H54 (cell line): ENCODE data around the gene NRAP.

ENCODE experiments used
- DNase-seq: peaks from one replicate; pipeline ENCODE4 v3.0.0; 2011; ENCODE audit warnings: low spot score, mixed read lengths; ENCODE audit not compliant: insufficient read length
- FAIRE-seq: peaks from 3 replicates; lab custom pipeline; 2011; peaks lifted over from hg19 to GRCh38; lab: Jason Lieb, UNC
- POLR2A ChIP-seq: IDR thresholded peaks from 2 replicates; pipeline ENCODE4 v1.6.1; 2011; ENCODE audit warnings: low read depth, mild to moderate bottlenecking, low read length

Gene NRAP

DNA sequence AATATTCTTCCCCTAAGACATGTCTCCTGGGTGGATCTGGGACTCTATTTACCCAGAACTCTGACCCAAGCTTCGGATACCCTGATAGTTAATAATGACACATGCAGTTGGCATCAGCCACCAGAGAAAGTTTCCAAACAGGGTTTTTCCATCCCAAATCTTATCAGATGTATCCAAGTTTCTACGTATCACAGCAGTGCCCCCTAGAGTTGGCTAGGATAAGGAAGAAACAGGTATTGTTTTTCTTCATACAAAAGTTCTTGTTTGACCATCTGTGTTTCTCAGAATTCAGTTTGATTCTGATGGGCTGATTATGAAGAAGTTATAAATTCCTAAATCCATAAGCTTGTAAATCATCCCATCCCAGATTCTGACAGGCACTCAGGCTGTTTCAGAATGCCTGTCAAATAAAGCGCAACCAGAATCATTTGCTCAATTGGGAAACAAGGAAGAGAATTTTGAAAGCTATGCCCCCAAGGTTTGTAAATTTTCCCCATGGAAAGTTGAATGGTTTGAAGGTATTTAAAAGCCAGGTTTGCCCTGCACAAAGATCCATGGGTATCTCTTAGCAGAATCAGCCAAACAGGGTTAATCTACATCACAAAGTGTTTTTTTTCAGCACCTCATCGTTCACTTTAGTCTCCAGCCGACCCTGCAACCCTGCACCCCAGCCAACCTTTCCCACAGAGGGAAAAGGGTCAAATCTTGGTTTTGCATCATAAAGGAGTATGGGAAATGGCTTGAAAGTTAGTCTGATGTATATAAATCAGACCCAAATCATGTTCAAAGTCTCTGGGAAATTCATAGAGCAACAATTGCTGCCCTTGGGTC lies 47.4 kb downstream of the NRAP start:
- TF ChIP-seq POLR2A: no peak
- DNase-seq (no peak), FAIRE-seq (no peak)

DNA sequence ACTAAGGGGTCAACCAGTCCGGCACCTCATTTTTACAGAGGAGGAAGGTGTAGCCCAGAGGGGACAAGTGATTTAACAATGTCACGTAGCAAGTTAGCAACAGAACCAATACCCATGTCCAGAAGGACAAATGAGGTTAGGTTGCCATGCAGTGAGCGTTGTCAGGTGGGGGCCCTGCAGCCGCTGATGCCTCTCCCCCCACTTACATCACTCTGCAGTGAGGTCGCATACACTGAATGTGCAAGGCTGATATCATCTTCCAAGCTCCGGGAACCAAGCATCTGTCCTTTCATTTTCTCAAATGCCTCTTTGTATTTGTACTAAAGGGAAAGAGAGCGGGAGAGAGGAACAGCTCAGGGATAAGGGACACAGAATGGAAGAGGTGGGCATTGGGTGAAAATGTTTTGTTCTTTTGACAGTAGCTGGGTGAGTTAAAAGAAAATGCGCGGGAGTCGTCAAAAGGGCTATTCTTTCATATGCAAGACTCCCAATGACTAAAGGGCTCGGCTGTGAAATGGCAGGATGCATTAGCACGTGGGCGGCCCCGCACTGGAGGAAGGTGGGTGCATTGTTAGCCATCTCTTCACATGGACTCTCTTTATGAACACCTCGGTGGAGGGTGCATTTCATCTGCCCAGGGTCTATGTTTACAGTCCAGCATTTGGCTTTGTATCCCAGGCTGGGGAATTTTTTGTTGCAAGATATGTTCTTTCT lies 49.7 kb downstream of the NRAP start:
- TF ChIP-seq POLR2A: no peak
- DNase-seq: no peak
- FAIRE-seq: no peak

DNA sequence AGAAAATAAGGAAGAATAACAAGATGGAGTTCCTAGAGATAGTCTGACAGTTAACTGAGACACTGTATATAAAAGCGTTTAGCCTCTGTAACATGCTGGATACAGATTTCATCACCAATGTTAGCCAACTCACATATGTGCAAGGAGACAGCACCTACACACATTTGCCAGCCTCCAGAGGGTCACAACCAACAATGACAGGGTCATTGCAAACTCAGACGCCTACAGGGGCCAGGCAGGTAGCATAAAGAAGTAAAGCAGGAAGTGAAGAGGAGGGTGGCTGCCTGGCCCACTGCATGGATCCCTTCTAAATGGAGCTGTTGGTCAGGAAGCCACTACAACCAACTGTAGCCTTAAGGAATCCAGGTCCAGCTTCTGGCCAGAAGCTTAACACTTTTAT lies 50.4 kb downstream of the NRAP start:
- FAIRE-seq (no peak), DNase-seq (no peak)
- no peak for TF ChIP-seq POLR2A

DNA sequence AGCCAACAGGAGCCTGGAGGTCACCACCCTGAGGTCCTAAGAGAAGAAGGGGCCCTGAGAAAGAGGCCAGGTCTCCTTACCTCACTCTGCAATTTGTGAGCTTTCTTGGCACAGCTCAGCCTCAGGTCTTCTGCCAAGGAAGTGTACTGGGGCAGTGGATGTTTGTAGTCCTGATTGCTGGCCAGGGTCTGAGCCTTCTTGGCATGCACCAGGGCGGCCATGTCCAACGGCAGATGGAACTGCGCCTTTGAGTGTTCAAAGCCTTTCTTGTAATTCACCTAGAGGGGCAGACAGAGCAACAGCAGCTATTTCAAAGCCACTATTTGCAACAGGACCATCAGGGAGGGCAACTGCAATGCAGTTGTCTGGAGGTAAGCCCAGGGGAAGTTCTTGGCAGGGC lies 51.7 kb downstream of the NRAP start:
- DNase-seq (no peak), FAIRE-seq (no peak)
- TF ChIP-seq POLR2A: no peak

DNA sequence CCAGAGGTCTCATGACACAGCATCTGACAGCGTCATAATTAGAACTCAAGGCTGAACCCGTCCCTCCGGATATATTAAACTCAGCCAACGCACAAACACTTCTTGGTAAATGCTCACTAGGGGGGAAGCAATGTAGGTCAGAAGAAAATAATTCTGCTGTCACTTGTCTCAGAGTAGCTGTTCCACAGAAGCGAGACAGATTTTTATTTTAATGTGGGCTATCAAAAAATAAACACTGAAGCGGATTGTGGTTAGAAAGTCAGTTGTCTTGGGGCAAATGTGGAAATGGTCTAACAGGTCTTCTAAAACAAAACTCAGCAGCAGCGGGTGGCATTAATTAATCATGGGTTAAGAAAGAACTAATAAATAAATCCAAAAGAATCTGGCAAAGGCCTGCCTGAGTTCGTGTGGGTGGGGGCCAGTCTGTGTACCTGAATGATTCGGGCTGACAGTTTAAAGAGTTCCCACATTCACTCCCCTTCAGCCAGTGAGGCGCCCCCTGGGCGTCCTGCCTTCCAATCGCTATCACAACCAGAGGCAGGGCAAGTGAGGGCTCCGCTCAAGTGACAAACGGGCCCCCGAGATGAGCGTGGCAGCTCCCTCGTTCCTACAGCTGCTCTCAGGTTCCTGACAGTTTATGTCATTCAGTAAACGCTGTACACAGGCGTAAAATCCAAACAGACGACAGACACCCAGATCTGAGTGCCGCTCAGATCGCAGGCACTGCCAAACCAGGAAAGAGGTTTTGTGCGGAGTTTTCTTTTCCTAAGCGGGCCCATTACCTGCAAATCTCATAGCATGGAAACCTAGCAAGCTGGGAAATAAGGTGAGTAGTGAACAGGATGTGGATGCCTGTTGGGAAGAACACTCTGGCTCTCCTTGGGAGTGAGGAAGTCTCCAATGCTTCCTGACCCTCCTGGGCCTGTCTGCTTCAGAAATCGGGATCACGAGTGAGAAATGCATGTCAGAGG lies 52.9 kb downstream of the NRAP start:
- no peak for TF ChIP-seq POLR2A
- no peak for DNase-seq
- FAIRE-seq: no peak

DNA sequence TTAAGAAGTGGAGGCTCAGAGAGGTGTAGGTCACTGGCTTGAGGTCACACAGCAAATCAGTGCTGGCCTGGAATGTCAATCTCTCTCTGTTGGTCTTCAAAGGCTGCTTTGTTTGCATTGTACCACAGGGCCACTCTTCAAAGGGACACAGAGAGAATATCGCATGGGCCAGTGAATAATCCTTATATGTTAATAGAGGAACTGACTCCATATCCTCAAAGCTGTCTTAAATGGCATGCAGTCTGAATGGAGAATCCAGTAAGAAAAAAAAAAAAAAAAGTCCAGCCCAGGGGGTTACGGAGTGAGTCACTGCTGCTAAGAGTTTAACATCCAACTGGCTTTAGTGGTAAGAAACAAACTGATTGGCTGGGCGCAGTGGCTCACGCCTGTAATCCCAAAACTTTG lies 54.1 kb downstream of the NRAP start:
- peak; percentile 26 for DNase-seq
- FAIRE-seq: no peak
- TF ChIP-seq POLR2A: no peak

DNA sequence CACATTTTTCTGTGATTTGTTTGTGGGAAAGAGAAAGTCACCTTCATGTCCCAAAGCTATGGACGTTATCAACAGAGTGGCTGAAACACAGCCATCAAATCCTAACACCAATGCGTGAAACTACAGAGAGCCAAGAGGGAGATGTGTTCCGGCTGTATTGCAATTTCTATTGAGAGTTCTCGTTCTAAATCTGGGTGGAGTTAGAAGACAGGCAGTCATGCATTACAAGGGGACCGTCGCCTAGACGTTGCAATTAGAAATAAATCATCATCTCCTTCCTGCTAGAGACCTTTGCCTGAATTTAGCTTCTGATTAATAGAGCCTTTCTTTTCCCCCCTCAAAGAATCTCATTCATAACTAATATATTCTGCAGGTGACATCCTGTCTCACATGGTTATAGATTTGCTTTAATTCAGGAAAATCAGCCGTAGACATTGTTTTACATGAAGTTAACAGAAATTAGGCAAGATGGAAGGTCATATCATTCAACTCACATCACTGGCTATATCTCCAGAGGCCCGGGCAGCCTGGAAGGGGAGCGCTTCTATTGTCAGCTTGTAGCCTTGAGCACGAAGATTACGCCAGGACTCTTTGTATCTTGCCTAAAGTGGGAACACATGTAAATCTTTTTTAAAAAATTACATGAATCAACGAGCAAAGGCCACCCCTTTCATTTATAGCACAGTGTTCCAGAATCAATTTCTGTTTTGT lies 58.4 kb downstream of the NRAP start:
- DNase-seq: no peak
- FAIRE-seq: no peak
- no peak for TF ChIP-seq POLR2A

DNA sequence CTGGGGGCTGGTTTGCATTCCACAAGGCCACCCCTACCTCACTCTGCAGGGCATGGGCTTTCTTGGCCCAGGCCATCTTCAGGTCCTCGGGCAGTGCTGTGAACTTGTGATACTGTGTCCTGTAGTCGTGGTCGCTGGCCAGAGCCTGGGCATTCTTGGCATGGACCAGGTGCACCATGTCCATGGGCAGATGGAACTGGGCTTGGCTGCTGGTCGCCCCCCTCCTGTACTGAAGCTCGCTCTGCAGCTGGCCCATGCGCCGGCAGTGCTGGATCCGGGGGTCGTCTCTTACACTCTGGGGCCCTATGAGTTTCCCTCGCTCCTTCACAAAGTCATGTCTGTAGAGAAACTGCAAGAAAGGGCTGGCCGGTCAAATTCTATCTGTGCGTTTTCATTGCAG lies 59.3 kb downstream of the NRAP start:
- TF ChIP-seq POLR2A: no peak
- no peak for DNase-seq
- FAIRE-seq: no peak

DNA sequence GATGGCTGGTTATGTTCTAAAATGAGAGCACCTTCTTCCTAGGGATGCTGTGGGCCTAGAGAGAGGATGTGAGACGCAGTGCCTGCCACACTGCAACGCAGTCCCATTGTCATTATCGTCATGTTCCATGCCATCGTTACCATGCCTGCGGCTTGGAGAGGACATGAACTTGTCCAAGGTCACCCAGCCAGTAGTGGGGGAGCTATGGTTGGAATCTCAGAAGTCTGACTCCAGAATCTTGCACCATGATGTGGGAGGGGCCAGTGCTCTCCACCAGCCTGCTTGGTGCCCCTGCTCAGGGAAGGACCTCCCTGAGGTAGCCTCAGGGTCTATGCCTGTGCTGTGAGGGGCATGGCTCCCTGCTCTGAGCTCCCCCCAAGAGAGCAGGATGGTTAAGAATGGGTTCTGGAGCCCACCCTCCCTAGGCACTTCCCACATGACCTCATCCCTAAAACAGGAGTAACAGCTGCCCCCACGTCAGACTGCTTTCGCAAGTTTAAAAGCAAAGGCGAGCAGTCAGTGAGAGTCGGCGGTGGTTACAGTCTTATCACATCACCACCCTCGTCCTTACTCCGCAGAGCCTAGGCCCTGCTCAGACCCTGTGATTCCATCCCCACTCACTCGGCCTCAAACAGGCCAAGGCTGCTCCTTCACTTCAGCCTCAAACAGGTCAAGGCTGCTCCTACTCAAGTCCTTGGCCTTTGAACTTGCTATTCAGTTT lies 60.6 kb downstream of the NRAP start:
- DNase-seq (no peak), FAIRE-seq (no peak)
- TF ChIP-seq POLR2A: no peak

DNA sequence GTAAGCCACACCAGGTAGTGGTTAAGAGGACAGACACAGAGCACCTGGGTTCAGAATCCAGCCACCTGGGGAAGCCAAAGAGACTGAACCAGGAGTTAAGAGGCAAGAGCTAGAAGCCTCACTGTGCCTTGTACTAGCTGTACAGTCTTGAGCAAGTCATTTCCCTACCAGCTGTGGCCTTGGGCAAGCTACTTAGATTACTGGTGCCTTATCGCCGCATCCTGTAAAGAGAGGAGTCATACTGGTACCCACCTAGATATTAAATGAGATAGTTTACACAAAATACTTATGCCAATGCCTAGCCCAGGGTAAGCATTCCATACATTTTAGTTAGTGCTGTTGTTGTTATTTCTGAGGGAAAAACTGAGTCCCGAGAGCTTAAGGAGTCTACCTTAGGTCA lies 63.3 kb downstream of the NRAP start:
- DNase-seq (no peak), FAIRE-seq (no peak)
- TF ChIP-seq POLR2A: no peak

DNA sequence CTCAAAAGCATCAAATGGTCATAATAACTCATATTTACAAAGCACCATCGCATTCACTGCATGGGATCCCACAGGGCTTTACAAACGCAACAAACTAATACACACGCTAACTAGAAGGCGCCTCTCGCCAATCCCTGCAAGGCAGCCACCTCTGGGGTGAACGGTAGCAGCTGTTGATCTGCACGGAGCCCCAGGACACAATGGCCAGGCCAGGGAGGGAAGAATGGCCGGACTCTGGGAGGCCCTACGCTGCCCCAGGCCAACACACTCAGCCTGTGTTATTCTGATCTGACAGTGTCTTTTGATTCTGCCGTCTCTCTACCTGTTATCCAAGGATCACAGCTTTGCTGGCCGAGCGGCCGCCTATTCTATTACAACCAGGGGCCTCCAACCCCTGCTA lies 69.2 kb downstream of the NRAP start:
- TF ChIP-seq POLR2A: no peak
- DNase-seq: no peak
- no peak for FAIRE-seq

DNA sequence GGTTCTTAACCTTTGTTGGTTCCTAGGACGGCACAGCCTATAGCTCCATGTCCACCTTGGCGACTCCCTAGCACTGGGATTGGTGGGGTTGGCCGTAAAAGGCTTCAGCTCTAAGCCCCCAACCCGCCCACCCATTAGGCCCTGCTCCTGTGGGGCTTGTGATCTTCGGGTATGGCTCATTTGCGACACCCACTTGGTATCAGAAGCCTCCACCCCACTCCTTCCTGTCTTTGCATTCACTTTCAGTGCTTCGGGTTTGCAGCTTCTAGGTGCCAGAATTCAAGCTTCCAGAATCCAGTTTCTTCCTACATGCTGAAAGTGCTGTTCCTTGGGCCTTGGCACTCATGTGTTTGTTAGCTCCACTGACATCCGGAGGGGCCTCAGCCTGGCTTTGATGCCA lies 71.5 kb downstream of the NRAP start:
- no peak for DNase-seq
- no peak for TF ChIP-seq POLR2A
- FAIRE-seq: no peak
